Measurements from ENCODE around the gene EMX1.

The EMX1 gene

GRCh38 chr2:72883356-72883962 lies 33.9 kb upstream of the EMX1 start:
- TF ChIP-seq CTCF (IDR thresholded peaks at IDR 0.05; ENCODE audit: insufficient read depth, low read length): no peak
- no peak for TF ChIP-seq SPI1 (IDR thresholded peaks at IDR 0.05; ENCODE audit: borderline replicate concordance, low read depth)
- no peak for TF ChIP-seq GABPA (IDR thresholded peaks at IDR 0.05; ENCODE audit: low read depth)
- TF ChIP-seq POLR2AphosphoS5 (IDR thresholded peaks at IDR 0.05; ENCODE audit: low read depth): no peak
- peak; percentile 98 for TF ChIP-seq REST (IDR thresholded peaks at IDR 0.05; ENCODE audit: insufficient replicate concordance, low read depth)
- peak in 1 of 2 experiments; percentile 23 for DNase-seq (ENCODE audit: low read depth in 1 of 2, low spot score in 1 of 2)
- Histone ChIP-seq H3K27me3 (ENCODE audit: insufficient read depth, poor library complexity, severe bottlenecking) (peaks cover 8% of the 10 kb centered on the region), H3K27ac (replicated peaks) (no peak overlapping the region), H3K4me3 (replicated peaks; ENCODE audit: insufficient read depth, low read length) (no peak overlapping the region)

- H3K27ac ChIP-seq (replicated peaks): no peak overlapping the region
- no peak for DNase-seq (ENCODE audit: low read depth in 1 of 2, low spot score in 1 of 2)
Observed at GRCh38 chr2:72886505-72887031, 30.8 kb upstream of the EMX1 start.

More at GRCh38 chr2:72886505-72887031, 30.8 kb upstream of the EMX1 start:
- TF ChIP-seq GABPA (IDR thresholded peaks at IDR 0.05; ENCODE audit: low read depth): no peak
- no peak for TF ChIP-seq REST (IDR thresholded peaks at IDR 0.05; ENCODE audit: insufficient replicate concordance, low read depth)
- no peak for TF ChIP-seq SPI1 (IDR thresholded peaks at IDR 0.05; ENCODE audit: borderline replicate concordance, low read depth)
- TF ChIP-seq CTCF (IDR thresholded peaks at IDR 0.05; ENCODE audit: insufficient read depth, low read length): no peak
- no peak for TF ChIP-seq POLR2AphosphoS5 (IDR thresholded peaks at IDR 0.05; ENCODE audit: low read depth)
- peaks cover 8% of the 10 kb centered on the region for H3K27me3 ChIP-seq (ENCODE audit: insufficient read depth, poor library complexity, severe bottlenecking)
- H3K4me3 ChIP-seq (replicated peaks; ENCODE audit: insufficient read depth, low read length): no peak overlapping the region; the same call in 1 of the 2 replicates
